ENCODE measurements around the gene HSF4.

Gene HSF4

GRCh38 chr16:67184995-67185650 is 20.6 kb downstream of the HSF4 start:
- CTCF ChIA-PET = interaction anchor here (0.9 to 10.2 kb wide), 42 partner anchors 9 to 290 kb away, joined by 3 to 128 read pairs (median 5); partner anchors contain the start of genes B3GNT9, CES3, CES4A and FBXL8
- POLR2A ChIA-PET = interaction anchor here (1.6 kb wide), 1 partner anchor 62 kb away, joined by 4 read pairs; the partner anchor contains the start of gene FHOD1
- TF ChIP-seq CTCF (IDR thresholded peaks at IDR 0.05; ENCODE audit: insufficient read depth, low read length, missing control alignments) = peak; percentile 99
- peak; percentile 44 for DNase-seq (ENCODE audit: low read depth, low spot score)
- H3K4me3 ChIP-seq (ENCODE audit: low read depth, low read length) = no peak overlapping the region; the same call in 1 of the 2 replicates

GRCh38 chr16:67185651-67186134 is 21.1 kb downstream of the HSF4 start:
- ChIA-PET CTCF (interaction anchor here (0.9 to 10.2 kb wide), 41 partner anchors 9 to 290 kb away, joined by 3 to 128 read pairs (median 5); partner anchors contain the start of genes B3GNT9, CES3, CES4A and FBXL8), POLR2A (interaction anchor here (1.6 kb wide), 1 partner anchor 62 kb away, joined by 4 read pairs; the partner anchor contains the start of gene FHOD1)
- H3K4me3 ChIP-seq (ENCODE audit: low read depth, low read length) = no peak overlapping the region

GRCh38 chr16:67186550-67186950 is 22.0 kb downstream of the HSF4 start:
- ChIA-PET POLR2A (no interaction called here), CTCF (interaction anchor here (0.8 to 10.2 kb wide), 10 partner anchors 14 to 240 kb away, joined by 3 to 128 read pairs (median 26); partner anchors contain the start of genes CES3, FBXL8, NOL3 and TRADD)
- DNase-seq (ENCODE audit: low read depth, low spot score) = no peak
- TF ChIP-seq CTCF (IDR thresholded peaks at IDR 0.05; ENCODE audit: insufficient read depth, low read length, missing control alignments) = no peak
- H3K4me3 ChIP-seq (ENCODE audit: low read depth, low read length) = no peak overlapping the region

More at GRCh38 chr16:67185651-67186134, 21.1 kb downstream of the HSF4 start:
- DNase-seq (ENCODE audit: low read depth, low spot score) = no peak
- TF ChIP-seq CTCF (IDR thresholded peaks at IDR 0.05; ENCODE audit: insufficient read depth, low read length, missing control alignments) = no peak

GRCh38 chr16:67187175-67187890 is 22.8 kb downstream of the HSF4 start:
- H3K4me3 ChIP-seq (ENCODE audit: low read depth, low read length) = no peak overlapping the region
- ChIA-PET POLR2A (no interaction called here), CTCF (interaction anchor here (0.9 to 10.2 kb wide), 8 partner anchors 11 to 236 kb away, joined by 4 to 128 read pairs (median 44); partner anchors contain the start of genes CES3, ELMO3, FBXL8 and NOL3)
- no peak for TF ChIP-seq CTCF (IDR thresholded peaks at IDR 0.05; ENCODE audit: insufficient read depth, low read length, missing control alignments)
- DNase-seq (ENCODE audit: low read depth, low spot score) = no peak

- no peak for TF ChIP-seq CTCF (IDR thresholded peaks at IDR 0.05; ENCODE audit: insufficient read depth, low read length, missing control alignments)
- ChIA-PET POLR2A (no interaction called here), CTCF (interaction anchor here (1.2 to 10.2 kb wide), 10 partner anchors 10 to 237 kb away, joined by 3 to 128 read pairs (median 26); partner anchors contain the start of genes CES3, FBXL8, NOL3 and TRADD)
- no peak for DNase-seq (ENCODE audit: low read depth, low spot score)
- H3K4me3 ChIP-seq (ENCODE audit: low read depth, low read length) = no peak overlapping the region
Measured at GRCh38 chr16:67188323-67188722, 23.8 kb downstream of the HSF4 start.

Measured in AG04449 (cell line).